ENCODE measurements around the gene CCDC17.

DNA sequence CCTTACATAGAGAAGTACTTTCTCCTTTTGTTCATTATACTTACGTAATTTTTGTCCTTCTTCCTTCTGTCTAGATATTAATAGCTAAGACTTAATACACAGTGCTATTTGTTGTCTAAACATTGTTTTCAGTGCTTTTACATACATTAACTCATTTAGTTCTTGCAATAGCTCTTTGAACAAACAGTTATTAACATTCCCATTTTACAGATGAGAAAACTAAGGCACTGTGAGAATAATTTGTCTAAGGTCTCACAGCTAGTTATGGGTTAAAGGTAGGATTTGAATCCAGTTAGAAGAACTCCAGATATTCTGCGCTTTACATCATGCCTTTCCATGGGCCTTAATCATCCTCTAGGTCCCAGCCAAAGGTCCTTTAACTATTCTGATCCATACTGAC, 19.6 kb downstream of the CCDC17 start:
- TF ChIP-seq, protein P1, sequence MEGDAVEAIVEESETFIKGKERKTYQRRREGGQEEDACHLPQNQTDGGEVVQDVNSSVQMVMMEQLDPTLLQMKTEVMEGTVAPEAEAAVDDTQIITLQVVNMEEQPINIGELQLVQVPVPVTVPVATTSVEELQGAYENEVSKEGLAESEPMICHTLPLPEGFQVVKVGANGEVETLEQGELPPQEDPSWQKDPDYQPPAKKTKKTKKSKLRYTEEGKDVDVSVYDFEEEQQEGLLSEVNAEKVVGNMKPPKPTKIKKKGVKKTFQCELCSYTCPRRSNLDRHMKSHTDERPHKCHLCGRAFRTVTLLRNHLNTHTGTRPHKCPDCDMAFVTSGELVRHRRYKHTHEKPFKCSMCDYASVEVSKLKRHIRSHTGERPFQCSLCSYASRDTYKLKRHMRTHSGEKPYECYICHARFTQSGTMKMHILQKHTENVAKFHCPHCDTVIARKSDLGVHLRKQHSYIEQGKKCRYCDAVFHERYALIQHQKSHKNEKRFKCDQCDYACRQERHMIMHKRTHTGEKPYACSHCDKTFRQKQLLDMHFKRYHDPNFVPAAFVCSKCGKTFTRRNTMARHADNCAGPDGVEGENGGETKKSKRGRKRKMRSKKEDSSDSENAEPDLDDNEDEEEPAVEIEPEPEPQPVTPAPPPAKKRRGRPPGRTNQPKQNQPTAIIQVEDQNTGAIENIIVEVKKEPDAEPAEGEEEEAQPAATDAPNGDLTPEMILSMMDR (IDR thresholded peaks at IDR 0.05) = no peak
- TF ChIP-seq POLR2A (IDR thresholded peaks at IDR 0.05) (no peak), POLR2AphosphoS5 (IDR thresholded peaks at IDR 0.05) (no peak)
